Lower leg skin (tissue), 4 donors: ENCODE measurements around the gene DTNB. TPM values are rescaled to one million over a fixed set of nuclear protein-coding genes. Genes with fewer than 3 reads are reported as not detected.

Experiments used
- DNase-seq, 2 donors: peaks; one replicate each; pipeline ENCODE4 v3.0.0-alpha.2; 2019; ENCODE audit warnings: low spot score in 2 of 2
- H3K4me3 ChIP-seq: fragments of 200-600 bp; sonication (generic); 2 replicates; pipeline ENCODE4 v1.5.1; 2017; ENCODE audit warnings: mild to moderate bottlenecking, low read depth; ENCODE audit not compliant: poor library complexity, severe bottlenecking
- POLR2A ChIP-seq, 2 donors: fragments of 450-650 bp; IDR thresholded peaks; one replicate each; pipeline ENCODE4 v1.6.1; 2016 to 2017; ENCODE audit warnings: antibody characterized with exemption in 2 of 2, mild to moderate bottlenecking in 1 of 2, moderate library complexity in 1 of 2
- whole genome bisulfite sequencing, 2 donors: methylation state at CpG; one replicate each; pipeline ENCODE4 v1.1.5; 2018; 5-methylcytosine and 5-hydroxymethylcytosine counted together
- intact Hi-C: fragments of 100-400 bp; cut with DNase I; formaldehyde crosslinking; loops from one replicate; pipeline ENCODE4 v1.15.0; 2023; ENCODE audit warnings: low total_unique reads
- total RNA-seq, 4 donors: library from RNA; depleted of rRNA; stranded (reverse); fragments of >200 nt; gene quantifications; one replicate each; pipeline ENCODE4 v1.1.0, GENCODE V29; 2016
- TF ChIP-seq, protein P1 (sequence below), 3 donors: fragments of 450-650 bp; IDR thresholded peaks; one replicate each; pipeline ENCODE4 v1.5.1; 2016; ENCODE audit warnings: antibody characterized with exemption in 3 of 3, mild to moderate bottlenecking in 3 of 3, moderate library complexity in 2 of 3

DTNB gene
- total RNA-seq, 4 donors from 2014 or later = 8.8 to 15.2 (median 12.7) TPM

DNA sequence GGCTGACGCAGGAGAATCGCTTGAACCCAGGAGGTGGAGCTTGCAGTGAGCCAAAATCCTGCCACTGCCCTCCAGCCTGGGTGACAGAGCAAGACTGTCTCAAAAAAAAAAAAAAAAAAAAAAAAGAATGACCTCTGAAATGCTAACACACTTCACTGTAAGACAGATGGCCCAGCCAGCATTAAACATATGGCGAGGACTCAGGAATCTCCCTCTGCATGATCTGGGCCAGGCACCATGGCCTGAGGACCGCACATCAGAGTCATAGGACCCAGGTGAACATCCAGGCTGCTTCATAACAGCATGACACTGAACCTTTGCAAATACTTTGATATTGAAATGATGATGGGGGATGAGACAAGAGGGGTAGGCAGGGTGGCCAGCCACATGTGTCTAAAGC lies 275.6 kb downstream of the DTNB start:
- DNase-seq = peak in 1 of 2 donors; percentile 26
- intact Hi-C loops = no loop called here
- TF ChIP-seq, protein P1, sequence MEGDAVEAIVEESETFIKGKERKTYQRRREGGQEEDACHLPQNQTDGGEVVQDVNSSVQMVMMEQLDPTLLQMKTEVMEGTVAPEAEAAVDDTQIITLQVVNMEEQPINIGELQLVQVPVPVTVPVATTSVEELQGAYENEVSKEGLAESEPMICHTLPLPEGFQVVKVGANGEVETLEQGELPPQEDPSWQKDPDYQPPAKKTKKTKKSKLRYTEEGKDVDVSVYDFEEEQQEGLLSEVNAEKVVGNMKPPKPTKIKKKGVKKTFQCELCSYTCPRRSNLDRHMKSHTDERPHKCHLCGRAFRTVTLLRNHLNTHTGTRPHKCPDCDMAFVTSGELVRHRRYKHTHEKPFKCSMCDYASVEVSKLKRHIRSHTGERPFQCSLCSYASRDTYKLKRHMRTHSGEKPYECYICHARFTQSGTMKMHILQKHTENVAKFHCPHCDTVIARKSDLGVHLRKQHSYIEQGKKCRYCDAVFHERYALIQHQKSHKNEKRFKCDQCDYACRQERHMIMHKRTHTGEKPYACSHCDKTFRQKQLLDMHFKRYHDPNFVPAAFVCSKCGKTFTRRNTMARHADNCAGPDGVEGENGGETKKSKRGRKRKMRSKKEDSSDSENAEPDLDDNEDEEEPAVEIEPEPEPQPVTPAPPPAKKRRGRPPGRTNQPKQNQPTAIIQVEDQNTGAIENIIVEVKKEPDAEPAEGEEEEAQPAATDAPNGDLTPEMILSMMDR (IDR thresholded peaks at IDR 0.05) = no peak
- no peak for TF ChIP-seq POLR2A (IDR thresholded peaks at IDR 0.05)
- 90 to 93% methylated on average over 4 of the region's 4 CpGs for WGBS, 2 donors
- H3K4me3 ChIP-seq = no peak overlapping the region

DNA sequence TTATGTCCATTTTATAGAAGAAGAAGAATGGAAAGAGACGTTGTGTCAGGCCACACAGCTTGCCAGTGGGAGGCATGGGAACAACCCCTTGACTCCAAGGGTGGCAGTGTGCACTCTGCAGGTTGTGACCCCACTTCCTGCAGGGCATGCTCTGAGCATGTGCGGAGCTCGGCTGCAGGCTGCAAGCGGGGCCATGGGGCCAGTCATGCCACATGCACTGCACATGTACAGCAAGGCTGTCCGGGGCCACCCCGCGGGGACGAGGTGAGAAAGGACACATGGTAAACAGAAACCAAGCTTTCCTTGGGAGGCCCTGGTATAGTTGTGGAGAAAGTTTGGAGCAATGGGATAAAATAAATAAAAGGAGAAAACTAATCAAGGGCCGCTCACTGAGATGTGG lies 284.2 kb downstream of the DTNB start:
- no peak overlapping the region for H3K4me3 ChIP-seq
- intact Hi-C loops = loop anchor here (5.0 kb wide), 1 partner anchor 668 kb away; no protein-coding TSS in a partner anchor
- TF ChIP-seq POLR2A (IDR thresholded peaks at IDR 0.05) = no peak
- TF ChIP-seq, protein P1 (IDR thresholded peaks at IDR 0.05) = no peak
- no peak for DNase-seq
- 89 to 93% methylated on average over 9 of the region's 9 CpGs for WGBS, 2 donors

DNA sequence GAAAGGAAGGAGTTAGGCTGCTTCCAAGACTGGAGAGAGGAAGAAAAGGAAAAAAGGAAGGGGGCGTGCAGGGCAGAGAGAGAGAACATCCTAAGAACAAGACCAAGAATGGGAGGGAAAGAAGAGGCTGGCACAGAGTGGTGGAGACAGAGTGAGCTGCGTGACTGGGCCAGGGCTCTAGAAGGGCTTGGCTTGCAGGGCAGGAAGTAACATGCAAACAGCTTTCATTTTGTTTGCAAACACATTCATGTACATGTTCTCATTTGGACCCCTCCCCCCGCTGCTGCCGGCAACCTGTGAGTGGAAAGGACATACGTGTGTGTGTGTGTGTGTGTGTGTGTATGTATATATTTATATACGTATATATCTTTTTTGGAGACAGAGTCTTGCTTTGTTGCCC lies 284.9 kb downstream of the DTNB start:
- WGBS, 2 donors = 46 to 55% methylated on average over 6 of the region's 6 CpGs
- DNase-seq = no peak
- H3K4me3 ChIP-seq = no peak overlapping the region
- TF ChIP-seq POLR2A (IDR thresholded peaks at IDR 0.05) = no peak
- TF ChIP-seq, protein P1 (IDR thresholded peaks at IDR 0.05) = no peak
- intact Hi-C loops = loop anchor here (5.0 kb wide), 1 partner anchor 669 kb away; no protein-coding TSS in a partner anchor

DNA sequence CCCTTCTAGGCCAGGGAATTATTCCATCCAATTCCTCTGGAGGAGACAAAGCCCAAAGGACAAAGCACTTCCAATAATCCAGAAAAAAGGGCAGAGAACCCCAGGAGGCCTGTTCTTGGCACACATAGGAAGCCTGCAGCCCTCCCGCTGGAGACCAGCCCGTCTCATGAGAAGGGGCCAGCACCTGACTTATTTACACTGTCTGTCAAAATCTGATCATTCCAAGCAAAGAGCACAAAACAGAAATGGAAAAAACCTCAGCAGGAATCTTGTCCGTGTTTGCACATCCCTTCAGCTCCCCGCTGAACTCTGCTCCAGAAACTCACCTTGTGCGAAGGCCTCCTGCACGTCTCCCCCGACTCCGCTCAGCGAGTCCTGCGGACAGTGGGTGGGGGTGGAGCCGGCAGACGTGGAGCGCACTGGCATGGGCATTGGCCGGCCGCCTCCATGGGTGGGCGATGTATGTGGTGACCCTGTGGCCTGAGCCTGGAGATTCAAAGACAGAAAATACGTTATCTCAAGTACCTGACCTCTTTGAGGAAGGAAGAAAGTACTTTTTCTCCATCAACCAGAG lies 285.4 kb downstream of the DTNB start:
- intact Hi-C loops = loop anchor here (5.0 kb wide), 1 partner anchor 669 kb away; no protein-coding TSS in a partner anchor
- WGBS, 2 donors = 84 to 89% methylated on average over 17 of the region's 17 CpGs
- TF ChIP-seq POLR2A (IDR thresholded peaks at IDR 0.05) = no peak
- TF ChIP-seq, protein P1 (IDR thresholded peaks at IDR 0.05) = no peak
- no peak overlapping the region for H3K4me3 ChIP-seq
- DNase-seq = peak in 1 of 2 donors; percentile 66

DNA sequence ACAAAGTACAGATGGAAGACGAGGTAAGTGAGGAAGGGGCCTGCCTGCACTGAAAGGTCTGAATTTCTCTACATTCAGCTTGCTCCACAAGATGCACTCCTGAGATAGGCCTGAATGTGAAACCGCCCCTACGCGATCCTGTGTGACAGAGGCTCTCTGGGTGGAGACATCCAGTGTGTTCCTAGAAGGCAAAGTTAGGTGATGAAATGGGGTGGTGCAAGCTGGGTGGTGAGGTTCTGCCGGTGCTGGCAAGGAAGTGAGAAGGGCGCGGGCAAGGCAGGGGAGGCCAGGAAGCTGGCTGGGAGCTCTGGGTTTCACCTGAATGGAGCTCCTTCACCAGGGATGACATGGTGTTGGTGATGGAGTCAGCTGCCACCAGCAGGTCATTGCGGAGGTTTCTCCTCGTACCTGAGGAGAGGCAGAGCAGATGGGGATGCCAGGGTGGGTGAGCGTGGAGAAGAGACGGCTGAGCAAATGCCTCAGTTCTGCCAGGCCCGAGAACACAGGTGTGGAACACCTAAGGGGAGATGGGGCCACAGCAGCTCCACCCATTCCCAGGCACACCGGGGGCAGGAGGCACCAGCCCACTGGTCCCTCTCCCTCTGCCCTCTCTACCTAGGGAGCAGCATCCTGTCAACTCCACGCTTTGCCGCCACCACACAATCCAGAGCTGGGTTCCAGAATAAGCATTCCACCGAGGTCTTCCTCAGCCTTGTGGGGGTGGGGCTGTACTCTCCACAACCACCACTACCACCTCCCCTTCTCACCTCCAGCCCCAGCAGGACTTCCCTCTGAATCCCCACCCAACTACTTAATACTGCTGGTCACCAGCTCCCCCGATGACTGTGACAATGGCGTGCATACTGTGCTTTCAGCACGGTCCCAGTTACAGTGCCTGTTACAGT lies 286.2 kb downstream of the DTNB start:
- 75 to 78% methylated on average over 19 of the region's 19 CpGs for WGBS, 2 donors
- no peak overlapping the region for H3K4me3 ChIP-seq
- peak in 1 of 2 donors; percentile 64 for DNase-seq
- intact Hi-C loops = loop anchor here (5.0 kb wide), 1 partner anchor 670 kb away; no protein-coding TSS in a partner anchor
- TF ChIP-seq, protein P1 (IDR thresholded peaks at IDR 0.05) = no peak
- TF ChIP-seq POLR2A (IDR thresholded peaks at IDR 0.05) = no peak
